ENCODE data around the gene ADAMTS4. TPM values are rescaled to one million over a fixed set of nuclear protein-coding genes. Genes with fewer than 3 reads are reported as not detected.

The ADAMTS4 gene
- total RNA-seq, 1 donor from 2014 or later: 1.2 TPM

DNA sequence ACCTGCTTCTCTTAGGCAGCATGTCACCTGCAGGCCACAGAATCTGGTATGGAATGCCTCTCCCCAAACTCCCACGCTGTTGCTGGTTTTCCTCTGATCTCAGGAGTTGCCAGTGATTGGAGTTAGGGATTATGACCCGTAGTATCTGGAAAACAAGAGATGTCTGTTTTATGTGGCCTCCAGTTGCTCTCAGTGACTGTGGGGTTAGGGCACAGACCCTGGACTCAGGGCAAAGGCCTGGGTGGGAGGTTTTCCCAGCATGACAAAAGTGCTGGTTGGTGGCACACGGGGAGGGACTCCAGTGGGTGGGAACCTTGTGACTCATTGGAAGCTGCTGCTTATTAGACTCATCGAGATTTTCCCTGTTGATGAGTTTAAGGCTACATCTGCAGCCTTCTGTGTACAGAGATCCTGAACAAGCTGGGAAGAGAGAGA lies 39.2 kb upstream of the ADAMTS4 start, which contains the start of gene NR1I3:
Gene NR1I3 (minus strand): TSS at position 165 of the 435 bp plus-strand sequence. CDS start 1,638 bp downstream, outside the sequence.
- Mint-ChIP-seq H3K4me3 (ENCODE audit: unreplicated experiment) (no peak within 1 kb of the TSS), H3K4me1 (ENCODE audit: unreplicated experiment) (no peaks in the 10 kb centered on the region), H3K27ac (ENCODE audit: unreplicated experiment) (no peak within 1 kb of the TSS), H3K36me3 (ENCODE audit: unreplicated experiment) (no peaks in the 10 kb centered on the region), H3K9me3 (ENCODE audit: unreplicated experiment) (no peaks in the 10 kb centered on the region), H3K27me3 (ENCODE audit: unreplicated experiment) (peaks cover 26% of the 10 kb centered on the region)
- DNase-seq (ENCODE audit: extremely low spot score, unreplicated experiment): no peak
- TF ChIP-seq, protein P1, sequence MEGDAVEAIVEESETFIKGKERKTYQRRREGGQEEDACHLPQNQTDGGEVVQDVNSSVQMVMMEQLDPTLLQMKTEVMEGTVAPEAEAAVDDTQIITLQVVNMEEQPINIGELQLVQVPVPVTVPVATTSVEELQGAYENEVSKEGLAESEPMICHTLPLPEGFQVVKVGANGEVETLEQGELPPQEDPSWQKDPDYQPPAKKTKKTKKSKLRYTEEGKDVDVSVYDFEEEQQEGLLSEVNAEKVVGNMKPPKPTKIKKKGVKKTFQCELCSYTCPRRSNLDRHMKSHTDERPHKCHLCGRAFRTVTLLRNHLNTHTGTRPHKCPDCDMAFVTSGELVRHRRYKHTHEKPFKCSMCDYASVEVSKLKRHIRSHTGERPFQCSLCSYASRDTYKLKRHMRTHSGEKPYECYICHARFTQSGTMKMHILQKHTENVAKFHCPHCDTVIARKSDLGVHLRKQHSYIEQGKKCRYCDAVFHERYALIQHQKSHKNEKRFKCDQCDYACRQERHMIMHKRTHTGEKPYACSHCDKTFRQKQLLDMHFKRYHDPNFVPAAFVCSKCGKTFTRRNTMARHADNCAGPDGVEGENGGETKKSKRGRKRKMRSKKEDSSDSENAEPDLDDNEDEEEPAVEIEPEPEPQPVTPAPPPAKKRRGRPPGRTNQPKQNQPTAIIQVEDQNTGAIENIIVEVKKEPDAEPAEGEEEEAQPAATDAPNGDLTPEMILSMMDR (IDR thresholded peaks at IDR 0.05): no peak

DNA sequence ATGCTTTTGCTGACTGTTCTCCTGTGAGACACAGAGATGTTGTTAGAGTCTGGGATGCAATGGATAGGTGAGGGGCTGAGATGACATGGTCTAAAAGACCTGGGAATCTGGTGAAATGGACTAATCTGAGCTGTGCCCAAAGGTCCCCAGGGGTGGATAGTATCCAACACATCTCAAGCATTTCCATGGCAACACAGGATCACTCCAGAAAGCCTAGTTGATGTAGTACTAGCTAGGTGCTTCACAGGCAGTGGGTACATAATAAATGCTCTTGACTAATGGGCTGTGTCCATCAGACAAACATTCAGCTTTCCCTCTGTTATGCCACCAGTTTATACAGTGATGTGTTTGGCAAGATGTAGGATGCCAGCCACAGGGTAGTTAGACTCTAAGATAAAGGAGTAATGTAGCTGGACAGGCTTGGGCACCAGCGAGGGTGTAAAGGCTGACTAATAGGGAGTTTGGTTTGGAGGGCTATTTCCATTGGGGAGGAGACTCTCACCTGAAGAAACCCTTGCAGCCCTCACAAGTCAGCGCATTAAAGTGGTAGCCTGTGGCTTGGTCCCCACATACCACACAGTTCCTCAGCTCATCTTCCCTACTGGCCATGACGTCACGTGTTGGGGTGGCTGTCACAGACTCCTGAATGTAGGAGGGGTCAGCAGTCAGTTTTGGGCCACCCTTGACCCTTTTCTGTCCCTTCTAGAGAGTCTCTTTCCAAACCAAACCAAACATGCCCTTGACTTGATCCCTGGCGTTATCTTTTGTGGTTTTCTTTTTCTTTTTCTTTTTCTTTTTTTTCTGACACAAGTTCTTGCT lies 37.3 kb upstream of the ADAMTS4 start:
- DNase-seq (ENCODE audit: extremely low spot score, unreplicated experiment): no peak
- TF ChIP-seq, protein P1 (IDR thresholded peaks at IDR 0.05): no peak
- Mint-ChIP-seq H3K4me3 (ENCODE audit: unreplicated experiment) (no peak overlapping the region), H3K4me1 (ENCODE audit: unreplicated experiment) (no peaks in the 10 kb centered on the region), H3K9me3 (ENCODE audit: unreplicated experiment) (no peaks in the 10 kb centered on the region), H3K27ac (ENCODE audit: unreplicated experiment) (no peak overlapping the region), H3K36me3 (ENCODE audit: unreplicated experiment) (no peaks in the 10 kb centered on the region), H3K27me3 (ENCODE audit: unreplicated experiment) (peaks cover 18% of the 10 kb centered on the region)

DNA sequence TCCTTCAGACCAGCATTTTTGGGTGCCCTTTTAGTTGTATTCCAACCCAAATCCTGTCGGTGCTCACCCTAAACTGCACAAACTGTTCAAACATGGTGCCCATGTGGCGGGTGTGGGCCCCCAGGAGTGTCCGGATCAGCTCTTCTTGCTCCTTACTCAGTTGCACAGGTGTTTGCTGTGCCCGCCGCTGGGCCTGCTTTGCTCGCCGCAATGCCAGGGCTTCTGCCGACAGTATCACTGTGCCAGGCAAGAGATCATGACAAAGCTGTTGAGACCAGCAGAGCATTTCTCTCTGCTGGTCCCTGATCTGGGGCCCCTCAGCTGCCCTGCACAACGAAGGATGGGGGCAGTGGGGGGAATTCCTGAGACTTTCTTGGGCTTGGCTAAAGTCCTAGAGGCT lies 34.2 kb upstream of the ADAMTS4 start:
- H3K4me3 Mint-ChIP-seq (ENCODE audit: unreplicated experiment): no peak overlapping the region
- H3K9me3 Mint-ChIP-seq (ENCODE audit: unreplicated experiment): no peaks in the 10 kb centered on the region
- peaks cover 7% of the 10 kb centered on the region for H3K36me3 Mint-ChIP-seq (ENCODE audit: unreplicated experiment)
- DNase-seq (ENCODE audit: extremely low spot score, unreplicated experiment): no peak
- peaks cover 6% of the 10 kb centered on the region for H3K27me3 Mint-ChIP-seq (ENCODE audit: unreplicated experiment)
- H3K4me1 Mint-ChIP-seq (ENCODE audit: unreplicated experiment): no peaks in the 10 kb centered on the region
- TF ChIP-seq, protein P1 (IDR thresholded peaks at IDR 0.05): no peak
- no peak overlapping the region for H3K27ac Mint-ChIP-seq (ENCODE audit: unreplicated experiment)

DNA sequence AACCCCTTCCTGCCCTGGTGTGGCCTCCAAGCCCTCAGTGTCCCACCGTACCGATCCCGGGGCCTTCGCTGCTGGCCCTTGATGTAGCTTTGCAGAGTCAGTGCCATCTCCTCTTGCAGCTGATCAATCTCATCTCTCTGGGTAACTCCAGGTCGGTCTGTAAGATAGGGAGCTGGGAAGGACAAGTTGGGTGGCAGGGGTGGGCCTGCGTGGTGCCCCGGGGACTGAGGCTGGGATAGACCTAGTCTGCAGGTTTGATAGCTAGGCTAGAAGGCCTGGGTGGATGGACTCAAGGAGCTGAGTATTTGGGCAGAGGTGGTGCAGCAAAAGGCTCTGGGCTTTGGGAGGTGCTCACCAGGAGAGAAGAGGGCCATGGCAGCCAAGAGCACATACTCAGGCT lies 31.9 kb upstream of the ADAMTS4 start:
- H3K4me3 Mint-ChIP-seq (ENCODE audit: unreplicated experiment): no peak overlapping the region
- H3K9me3 Mint-ChIP-seq (ENCODE audit: unreplicated experiment): no peaks in the 10 kb centered on the region
- no peak for DNase-seq (ENCODE audit: extremely low spot score, unreplicated experiment)
- peaks cover 18% of the 10 kb centered on the region for H3K4me1 Mint-ChIP-seq (ENCODE audit: unreplicated experiment)
- peaks cover 7% of the 10 kb centered on the region for H3K36me3 Mint-ChIP-seq (ENCODE audit: unreplicated experiment)
- peaks cover 2% of the 10 kb centered on the region for H3K27me3 Mint-ChIP-seq (ENCODE audit: unreplicated experiment)
- TF ChIP-seq, protein P1 (IDR thresholded peaks at IDR 0.05): no peak
- H3K27ac Mint-ChIP-seq (ENCODE audit: unreplicated experiment): no peak overlapping the region

DNA sequence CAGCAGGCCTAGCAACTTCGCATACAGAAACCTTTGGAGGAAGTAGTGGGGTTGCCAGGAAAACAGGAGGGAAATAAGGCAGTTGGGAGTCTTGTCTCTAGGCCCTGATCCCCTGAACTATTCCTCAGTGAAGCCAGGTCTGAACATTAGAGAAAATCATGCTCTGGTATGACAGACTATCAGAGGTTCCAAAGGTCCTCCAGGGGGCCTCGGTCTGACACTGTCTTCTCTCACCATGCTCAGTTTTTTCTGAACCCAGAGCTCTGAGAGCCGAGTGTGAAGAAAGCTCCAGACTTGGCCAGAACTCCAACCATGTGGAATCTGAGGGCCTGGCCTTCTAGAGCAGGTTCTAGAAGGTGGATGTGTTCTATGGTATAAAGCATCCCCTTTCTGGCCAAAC lies 31.0 kb upstream of the ADAMTS4 start:
- Mint-ChIP-seq H3K27me3 (ENCODE audit: unreplicated experiment) (peaks cover 2% of the 10 kb centered on the region), H3K4me1 (ENCODE audit: unreplicated experiment) (peaks cover 22% of the 10 kb centered on the region), H3K9me3 (ENCODE audit: unreplicated experiment) (no peaks in the 10 kb centered on the region), H3K36me3 (ENCODE audit: unreplicated experiment) (peaks cover 7% of the 10 kb centered on the region), H3K4me3 (ENCODE audit: unreplicated experiment) (no peak overlapping the region), H3K27ac (ENCODE audit: unreplicated experiment) (no peak overlapping the region)
- DNase-seq (ENCODE audit: extremely low spot score, unreplicated experiment): no peak
- TF ChIP-seq, protein P1 (IDR thresholded peaks at IDR 0.05): no peak

All from osteocyte (in vitro differentiated cells).